ENCODE results near the gene CRTC1.
A peak's percentile ranks its signal among the peaks of the same experiment; 100 is the strongest.

CRTC1 gene, protein sequence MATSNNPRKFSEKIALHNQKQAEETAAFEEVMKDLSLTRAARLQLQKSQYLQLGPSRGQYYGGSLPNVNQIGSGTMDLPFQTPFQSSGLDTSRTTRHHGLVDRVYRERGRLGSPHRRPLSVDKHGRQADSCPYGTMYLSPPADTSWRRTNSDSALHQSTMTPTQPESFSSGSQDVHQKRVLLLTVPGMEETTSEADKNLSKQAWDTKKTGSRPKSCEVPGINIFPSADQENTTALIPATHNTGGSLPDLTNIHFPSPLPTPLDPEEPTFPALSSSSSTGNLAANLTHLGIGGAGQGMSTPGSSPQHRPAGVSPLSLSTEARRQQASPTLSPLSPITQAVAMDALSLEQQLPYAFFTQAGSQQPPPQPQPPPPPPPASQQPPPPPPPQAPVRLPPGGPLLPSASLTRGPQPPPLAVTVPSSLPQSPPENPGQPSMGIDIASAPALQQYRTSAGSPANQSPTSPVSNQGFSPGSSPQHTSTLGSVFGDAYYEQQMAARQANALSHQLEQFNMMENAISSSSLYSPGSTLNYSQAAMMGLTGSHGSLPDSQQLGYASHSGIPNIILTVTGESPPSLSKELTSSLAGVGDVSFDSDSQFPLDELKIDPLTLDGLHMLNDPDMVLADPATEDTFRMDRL

DNA sequence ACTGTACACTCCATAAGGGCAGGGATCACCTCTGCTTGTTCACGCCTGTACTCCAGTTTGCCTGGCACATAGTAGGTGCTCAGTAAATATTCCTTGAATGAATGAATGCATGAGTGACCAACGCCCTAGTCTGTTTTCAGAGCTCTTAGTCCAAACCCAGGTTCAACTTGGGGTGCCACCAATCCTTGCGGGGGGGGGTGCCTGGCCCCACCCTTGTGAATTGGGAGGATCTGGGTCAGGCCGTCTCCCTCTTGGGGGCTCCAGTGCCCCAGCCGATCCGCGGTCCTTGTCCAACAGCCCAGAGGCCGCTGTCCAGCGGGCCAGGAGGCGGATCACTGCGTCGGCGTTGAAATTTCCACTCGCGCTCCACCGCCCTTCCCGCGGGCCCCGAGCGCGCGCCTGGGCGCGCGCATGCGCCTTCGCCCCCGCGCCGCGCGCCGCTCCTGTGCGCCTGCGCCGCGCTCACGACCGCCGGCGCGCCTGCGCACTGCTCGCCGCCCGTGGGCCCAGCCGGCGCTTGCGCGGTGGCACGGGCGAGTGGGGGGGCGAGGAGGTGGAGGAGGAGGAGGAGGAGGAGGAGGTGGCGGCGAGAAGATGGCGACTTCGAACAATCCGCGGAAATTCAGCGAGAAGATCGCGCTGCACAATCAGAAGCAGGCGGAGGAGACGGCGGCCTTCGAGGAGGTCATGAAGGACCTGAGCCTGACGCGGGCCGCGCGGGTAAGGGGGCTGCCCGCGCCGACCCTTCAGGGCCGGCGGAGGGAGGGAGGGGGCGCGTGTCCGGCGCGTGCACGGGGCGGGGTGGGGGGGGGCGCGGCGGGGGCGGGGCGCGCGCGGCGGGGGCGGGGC, at the start of gene CRTC1:
Gene CRTC1 (plus strand): TSS at position 572 of the 849 bp plus-strand sequence. CDS start 23 bp downstream, at position 595.
- DNase-seq (ENCODE audit: low read depth), result peak; percentile 78

DNA sequence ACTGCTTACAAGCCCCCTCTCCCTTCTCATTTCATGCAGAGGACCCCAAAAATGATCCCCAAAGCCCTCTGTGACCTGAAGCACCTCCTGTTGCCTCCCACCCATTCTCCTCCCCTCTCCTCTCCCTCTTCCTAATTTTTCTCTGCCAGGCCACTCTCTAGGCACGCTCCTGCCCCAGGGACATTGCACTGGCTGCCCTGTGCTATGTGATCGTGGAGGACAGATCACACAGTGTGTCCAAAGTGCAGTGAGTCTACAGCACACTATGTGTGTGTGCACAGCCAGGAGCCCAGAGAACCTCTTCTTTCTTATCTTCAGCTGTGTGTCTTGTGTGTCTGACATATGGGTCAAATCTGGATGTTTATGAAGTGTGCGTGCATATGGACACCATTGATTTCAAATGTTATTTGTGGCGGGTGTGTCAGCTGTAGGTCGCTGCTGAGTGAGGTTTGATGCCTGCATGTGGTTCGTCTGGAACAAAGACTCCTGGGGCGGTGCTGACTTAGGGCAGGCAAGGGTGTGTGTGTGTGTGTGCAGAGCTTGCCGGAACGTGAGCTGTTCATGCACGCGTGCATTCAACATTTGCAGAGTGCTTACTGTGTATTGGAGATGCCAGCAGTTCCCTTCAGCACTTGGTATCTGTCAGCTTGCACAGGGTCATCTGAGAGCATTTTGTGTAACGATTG, 48.7 kb upstream of the CRTC1 start:
- peak; percentile 67 for DNase-seq (ENCODE audit: low read depth)

DNA sequence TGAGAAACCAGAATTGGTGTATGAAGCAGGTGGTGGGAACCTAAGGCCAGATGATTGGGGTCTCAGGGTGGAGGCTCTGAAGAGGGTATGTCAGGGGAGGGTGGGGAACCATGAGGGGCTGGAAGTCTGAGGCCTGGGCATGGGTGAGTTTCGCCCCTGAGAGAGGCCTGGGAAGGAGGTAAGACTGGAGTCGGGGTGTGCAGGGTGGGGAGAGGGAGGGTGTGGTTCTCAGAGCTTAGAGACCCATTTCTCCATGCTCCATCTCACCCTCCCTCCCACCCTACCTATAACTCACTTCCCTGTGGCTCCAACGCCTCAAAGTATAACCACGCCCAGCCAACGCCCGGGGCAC, 47.7 kb upstream of the CRTC1 start:
- DNase-seq (ENCODE audit: low read depth), result no peak

DNA sequence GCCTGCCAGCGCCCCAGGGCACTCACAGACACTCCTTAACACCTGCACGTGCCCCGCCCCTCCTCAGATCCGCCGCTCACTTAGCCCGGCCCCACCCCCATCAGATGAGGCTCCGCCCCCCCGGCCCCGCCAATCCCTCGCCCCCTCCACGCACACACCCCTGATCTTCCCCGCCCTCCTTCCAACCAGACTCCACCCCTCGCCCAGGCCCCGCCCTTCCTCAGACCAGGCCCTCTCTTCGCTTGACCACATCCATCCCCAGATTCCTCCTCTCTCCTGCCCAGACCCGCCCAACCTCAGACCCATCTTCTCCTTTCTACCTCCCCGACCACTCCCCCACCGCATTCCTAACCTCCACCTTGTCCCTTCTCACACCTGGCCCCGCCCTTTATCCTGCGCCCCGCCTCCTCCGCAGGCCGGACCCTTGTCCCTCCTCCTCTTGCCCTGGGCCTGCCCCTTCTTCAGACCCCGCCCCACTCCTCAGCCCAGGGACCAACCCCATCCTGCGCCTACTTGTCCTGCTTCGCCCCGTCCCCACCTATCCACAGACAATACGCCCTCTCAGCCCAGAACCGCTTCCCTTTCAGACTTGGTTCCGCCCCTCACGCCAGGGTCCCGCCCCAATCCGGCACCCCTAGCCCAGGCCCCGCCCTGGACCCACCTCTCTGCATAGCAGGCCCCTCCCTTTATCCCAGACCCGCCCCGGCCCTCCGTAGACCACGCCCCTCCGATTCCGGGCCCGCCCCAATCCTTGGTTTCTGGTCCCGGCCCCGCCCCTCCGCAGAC, 47.1 kb upstream of the CRTC1 start:
- DNase-seq (ENCODE audit: low read depth), result peak; percentile 94

DNA sequence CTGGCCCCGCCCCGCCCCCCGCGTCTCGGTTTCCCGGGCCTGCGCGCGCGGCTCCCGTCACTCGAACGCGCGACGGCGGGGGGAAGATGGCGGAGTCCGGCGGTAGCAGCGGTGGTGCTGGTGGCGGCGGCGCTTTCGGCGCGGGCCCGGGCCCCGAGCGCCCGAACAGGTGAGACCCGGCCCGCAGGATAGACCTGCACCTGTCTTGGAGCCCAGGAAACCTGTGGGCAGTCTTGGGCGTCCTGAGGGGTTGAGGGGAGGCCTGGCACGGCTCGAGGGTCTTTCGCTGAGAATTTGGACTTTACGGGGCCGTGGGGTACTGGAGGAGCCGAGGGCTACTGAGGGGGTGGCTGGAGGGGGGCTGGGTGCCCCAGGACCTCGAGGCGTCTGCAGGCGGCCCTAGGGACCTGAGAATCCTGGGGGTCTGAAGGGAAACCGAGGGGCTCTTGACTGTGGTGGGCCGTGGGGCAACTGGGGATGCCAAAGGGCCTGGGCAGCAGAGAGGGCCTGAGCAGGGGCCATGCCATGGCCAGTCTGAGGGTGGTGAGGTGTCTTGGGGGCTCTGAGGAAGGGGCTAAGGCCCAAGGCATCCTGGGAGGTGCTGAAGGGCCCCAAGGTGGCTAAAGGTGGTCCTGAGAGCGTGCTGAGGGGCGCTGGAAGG, 46.4 kb upstream of the CRTC1 start, which contains the start of gene KLHL26:
Gene KLHL26 (plus strand): TSS at position 60 of the 661 bp plus-strand sequence. CDS start 27 bp downstream, at position 87.
- DNase-seq (ENCODE audit: low read depth), result no peak

DNA sequence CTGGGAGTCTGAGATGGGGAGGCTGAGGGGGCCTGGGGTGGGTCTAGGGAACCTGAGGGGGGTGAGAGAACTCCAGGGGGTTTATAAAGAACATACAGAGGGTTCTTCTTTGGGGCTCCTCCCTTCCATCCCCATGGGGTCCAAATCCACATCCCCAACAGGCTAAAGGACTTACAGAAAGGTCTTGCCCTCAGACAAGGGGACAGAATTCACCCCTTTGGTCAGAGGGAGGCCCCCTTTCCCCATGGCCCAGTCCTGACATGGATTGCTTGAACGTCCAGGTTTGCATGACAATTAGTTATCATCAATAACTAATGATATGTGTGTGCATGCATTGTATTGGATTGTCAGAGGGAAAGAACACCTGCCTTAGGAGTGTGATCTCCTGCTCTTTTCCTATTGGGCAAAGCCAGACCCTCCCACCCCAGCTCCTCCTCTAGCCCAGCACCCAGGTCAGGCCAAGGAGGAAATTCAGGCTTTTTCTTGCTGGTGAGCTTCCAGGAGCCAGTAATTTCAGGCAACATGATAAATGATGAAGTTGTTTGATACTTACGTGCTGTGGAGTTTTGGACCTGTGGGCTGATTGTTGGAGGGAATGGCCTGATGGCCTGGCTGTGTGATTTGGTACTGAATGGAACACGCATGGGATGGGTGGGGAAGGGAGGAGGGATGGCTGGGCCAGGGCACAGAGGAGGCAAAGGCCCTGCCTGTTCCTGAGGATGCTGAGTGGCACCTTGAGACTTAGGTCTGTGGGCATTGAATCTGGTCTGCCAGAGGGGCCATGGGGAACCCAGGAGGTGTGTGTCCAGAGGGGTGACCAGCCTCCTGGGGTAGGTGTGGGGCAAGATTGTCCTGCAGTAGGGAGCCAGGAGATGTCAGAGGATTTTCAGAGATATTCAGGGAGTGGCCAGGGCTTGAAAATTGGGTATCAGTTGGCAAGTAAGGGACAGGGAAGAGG, 45.5 kb upstream of the CRTC1 start:
- DNase-seq (ENCODE audit: low read depth), result no peak

DNA sequence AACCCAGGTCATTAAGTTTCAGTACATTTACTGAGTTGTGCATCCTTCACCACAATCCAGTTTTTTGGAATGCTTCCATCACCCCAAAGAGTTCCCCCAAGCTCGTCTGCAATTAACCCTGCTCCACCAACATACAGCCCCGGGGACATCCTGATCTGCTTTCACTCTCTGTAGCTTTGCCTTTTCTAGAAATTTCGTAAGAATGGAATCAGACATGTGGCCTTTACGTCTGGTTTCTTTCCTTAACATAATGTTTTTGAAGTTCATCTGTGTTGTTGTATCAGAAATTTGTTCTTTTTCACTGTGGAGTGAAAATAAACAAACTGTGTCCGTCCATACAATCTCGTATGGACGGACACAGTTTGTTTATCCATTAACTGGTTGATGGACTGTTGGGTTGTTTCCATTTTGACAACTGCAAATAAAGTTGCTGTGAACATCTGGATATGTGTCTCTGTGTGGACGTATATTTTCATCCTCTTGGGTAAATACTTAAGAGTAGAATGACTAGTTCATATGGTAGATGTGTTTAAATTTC, 43.7 kb upstream of the CRTC1 start:
- peak; percentile 21 for DNase-seq (ENCODE audit: low read depth)

DNA sequence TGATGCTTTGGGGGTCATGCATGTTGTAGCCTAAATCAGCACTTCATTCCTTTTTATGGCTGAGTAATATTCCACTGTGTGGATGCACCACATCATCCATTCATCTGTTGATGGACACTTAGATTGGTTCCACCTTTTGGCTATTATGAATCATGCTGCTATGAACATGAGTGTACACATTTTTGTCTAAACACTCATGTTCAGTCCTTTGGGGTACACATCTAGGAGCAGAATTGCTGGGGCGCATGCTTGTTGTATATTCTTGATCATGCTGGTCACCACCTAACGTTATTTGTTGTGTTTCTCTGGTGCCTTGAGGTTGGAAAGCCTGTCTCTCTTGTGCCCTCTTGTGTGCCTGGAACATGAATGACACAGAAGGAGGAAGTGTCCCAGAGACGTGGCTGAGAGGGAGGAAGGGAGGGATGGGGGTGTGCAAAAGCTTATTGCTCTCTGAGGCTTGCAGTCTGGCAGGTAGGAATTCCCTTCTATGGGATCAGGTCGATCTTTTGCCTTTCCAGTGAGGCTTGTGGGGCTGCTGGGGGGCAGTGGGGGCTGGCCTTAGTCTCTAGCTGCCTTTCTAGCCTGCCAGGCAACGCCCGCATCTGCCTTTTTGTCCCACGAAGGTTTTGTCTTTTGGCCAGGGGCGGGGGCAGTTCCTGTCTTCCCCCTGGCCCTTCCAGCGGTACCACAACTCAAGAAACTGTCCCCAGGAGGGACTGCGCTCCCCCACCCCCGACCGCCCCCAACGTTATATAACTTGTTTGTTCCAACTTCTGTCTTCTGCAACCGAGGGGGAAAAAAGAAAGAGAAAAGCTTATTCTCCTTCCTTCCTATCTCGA, 39.1 kb upstream of the CRTC1 start:
- no peak for DNase-seq (ENCODE audit: low read depth)

DNA sequence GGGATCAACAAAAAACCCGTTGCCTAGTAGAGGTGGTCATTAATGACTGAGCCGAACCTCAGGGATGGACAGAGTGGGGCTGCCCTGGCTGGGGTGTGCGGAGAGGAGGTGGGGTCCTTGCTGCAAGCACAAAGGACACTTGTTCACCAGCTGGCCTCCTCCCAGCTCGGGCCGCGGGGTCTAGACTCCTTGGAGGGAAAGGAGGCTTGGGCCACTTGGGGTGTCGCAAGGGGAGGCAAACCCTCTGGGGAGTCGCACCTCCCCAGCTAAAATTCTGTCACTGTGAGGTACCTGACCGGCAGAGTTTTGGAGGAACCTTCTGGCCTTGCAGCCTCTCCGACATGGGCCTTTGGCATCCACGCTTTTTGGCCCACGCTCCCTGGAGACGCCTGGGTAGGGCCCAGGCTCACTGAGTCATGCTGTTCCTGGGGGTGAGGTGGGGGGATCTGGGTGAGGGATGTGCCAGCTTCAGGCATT, 38.4 kb upstream of the CRTC1 start:
- DNase-seq (ENCODE audit: low read depth), result no peak

DNA sequence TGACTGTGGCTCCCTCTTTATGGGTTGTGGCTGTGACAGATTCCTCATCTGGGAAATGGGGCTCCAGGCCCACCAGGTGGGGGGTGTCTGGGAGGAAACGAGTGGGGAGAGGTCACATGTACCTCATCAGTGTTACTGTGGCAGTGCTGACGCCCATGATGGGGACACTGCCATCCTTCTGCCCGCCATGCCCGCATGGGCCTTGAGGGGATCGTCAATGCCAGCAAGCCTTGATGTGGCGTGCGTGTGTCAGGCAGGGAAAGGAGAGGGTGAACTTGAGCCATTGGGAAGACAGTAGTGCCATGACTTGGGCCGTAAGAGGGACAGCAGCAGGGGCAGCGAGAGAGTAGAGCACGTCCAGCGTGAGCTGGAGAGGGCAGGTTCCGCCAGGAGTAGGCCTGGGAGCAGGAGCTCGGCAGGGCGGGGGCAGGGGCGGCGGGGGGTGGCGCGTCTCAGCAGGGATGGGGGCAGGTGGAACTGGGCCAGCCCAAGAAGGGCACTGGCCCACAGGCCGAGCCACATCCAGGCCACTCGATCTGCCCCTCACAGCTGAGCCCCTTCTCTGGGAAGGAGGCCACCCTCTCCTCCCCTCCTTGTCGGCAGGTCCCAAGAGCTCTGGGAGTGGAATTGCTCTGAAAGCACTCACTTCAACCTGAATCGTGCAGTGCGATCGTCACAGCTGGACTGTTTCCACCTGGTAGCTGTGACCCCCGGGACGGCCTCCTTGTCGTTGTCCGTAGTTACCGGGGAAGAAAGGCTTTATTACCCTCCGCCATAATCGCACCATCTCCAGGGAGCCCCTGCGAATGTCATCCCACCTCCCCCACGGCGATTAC, 36.7 kb upstream of the CRTC1 start:
- no peak for DNase-seq (ENCODE audit: low read depth)

DNA sequence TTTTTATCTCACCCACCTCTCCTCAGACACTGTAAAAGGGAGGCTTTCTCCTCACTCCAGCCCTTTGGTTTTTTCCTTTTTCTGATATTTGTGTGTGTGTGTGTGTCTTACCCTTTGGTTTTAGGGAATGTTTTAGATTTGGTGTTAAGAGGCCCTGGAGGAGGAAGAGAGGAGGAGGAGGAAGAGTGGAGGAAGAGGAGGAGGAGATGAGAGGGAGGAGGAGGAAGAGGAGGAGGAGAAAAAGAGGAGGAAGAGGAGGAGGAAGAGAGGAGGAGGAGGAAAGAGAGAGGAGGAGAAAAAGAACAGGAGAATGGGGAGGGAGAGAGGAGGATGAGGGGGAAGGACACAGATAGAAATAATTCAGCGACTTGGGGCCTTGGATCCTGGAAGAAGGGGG, 36.1 kb upstream of the CRTC1 start:
- DNase-seq (ENCODE audit: low read depth), result no peak

DNA sequence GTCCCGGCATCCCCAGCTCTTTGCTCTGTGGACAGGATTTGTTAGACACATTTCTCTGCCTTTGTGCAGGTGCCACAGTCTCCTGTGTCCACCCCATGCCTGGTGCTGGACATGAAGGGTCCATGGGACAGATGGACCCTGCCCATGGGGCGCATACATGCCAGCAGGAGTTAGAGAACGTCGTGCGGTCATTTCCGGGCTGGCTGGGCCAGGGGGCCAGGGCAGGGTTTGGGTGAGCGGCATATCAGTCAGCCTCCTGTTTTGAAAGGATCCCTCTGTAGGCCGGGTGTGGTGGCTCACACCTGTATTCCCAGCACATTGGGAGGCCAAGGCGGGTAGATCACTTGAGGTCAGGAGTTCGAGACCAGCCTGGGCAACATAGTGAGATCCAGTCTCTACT, 35.7 kb upstream of the CRTC1 start:
- no peak for DNase-seq (ENCODE audit: low read depth)

DNA sequence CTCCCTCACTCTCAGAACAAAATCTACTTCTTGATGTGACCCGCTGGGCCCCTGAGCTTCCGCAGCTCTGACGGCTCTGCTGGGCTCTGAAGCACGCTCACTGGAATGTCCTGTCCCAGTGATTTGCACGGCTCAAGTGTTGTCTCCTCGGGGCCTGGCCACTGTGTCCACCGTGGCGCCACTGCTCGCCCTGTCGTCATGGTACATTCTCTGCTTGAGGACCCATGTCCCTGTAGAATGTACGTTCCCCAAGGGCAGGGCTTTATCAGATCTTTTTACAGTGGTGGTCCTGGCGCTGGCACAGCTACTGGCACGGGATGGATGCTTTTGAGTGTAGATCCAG, 34.5 kb upstream of the CRTC1 start:
- peak; percentile 43 for DNase-seq (ENCODE audit: low read depth)

DNA sequence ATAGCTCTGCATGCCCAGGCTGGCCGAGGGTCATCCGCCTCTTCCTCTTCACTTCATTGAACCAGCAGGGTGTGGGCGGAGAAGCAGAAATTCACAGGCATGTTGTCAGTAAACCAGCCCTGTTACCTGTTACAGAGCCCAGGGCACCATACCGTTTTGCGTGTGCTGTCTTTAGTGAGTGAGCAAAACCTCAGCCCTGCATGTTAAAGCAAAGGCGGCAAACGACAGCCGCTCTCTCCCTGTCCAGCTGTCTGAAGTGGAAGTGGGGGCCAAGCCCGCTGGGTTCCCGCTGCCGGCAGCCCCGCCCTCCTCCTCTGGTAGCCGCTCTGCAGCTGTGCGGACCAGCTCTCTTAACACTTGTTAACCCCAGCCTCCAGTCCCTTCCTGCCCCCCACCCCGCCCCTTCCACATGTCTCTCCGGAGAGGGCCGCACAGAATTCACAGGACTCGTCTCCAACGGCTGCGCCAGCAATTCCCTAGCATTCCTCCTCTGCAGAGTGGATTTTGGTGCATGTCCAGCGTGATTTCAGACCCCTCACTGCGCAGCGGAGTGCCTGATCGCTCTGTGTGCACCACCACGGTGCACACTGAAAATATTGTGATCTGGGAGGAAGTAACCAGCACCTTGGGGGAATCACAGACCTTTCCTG, 34.0 kb upstream of the CRTC1 start:
- DNase-seq (ENCODE audit: low read depth), result peak; percentile 51

DNA sequence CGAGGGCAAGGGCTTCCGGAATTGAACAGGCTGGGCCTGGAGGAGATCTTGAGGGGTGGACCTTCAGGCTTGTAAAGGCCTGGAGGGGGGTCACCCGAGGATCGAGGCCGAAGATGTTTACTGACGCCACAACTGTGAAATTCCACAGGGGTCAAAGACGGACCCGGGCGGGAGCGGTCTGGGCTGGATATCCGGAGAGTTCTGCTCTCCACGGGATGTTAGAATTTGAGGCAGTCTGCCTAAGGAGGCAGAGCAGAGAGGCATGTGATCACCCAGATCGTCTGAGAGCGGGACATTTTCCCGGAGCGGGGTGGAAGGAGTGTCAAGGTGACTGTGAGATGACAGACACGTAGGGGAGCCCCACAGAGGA, 33.5 kb upstream of the CRTC1 start:
- DNase-seq (ENCODE audit: low read depth), result peak; percentile 83

DNA sequence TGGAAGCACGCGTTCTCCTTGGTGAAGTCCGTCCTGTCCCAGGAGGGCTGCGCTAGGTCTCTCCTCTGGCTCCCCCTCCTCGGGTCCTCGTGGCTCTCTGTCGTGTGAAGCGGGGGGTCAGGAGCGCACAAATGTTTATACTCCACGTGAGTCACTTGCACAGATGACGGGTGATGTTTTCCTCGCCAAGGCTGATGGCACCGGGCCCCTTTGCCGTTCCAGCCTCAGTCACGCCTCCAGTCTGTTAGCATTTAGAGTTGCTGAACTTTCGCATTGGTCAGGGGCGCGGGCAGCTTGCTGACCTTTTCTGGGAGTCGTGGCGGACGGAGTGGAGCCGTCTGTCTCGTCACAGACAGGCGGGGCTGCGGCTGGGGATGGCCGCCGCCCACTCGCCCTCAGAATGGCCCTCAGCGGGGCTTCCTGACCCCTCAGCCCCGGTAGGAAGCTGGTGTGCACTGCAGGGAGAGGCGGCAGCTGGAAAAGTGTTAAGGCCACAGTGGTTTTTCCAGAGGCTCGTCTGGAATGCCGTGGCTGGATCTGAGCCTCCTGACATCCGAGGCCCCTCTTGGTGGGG, 32.9 kb upstream of the CRTC1 start:
- peak; percentile 94 for DNase-seq (ENCODE audit: low read depth)

DNA sequence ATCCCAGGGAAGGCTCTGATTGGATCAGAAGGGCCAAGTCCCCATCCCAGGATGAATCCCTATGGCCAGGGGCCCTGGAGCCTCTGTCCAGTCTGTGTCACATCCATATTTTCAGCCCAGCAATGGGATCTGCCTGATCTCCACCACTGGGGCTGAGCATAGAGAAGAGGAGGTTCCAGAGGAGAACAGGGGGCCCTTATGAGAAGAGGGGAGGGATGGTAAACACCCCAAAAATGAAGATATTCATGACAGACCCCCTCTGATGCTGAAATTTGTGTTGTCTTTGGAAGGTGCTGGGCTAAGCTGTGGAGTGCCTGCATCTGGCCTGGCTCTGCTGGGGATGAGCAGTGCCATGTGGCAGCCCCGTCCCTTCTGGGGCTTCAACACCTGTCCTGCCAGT, 32.2 kb upstream of the CRTC1 start:
- no peak for DNase-seq (ENCODE audit: low read depth)
